Fibroblast of skin of abdomen (primary cell): ENCODE measurements around the gene SLC16A7.

Experiments used
- DNase-seq: peaks from one replicate; pipeline ENCODE4 v3.0.0-alpha.2; 2013

SLC16A7 gene

GRCh38 chr12:59672273-59672672, 76.4 kb downstream of the SLC16A7 start:
- no peak for DNase-seq

- DNase-seq = no peak
These were observed 79.6 kb downstream of the SLC16A7 start for GRCh38 chr12:59675461-59675860.

GRCh38 chr12:59677857-59678256, 82.0 kb downstream of the SLC16A7 start:
- DNase-seq = no peak

- no peak for DNase-seq
These were observed 83.1 kb downstream of the SLC16A7 start for GRCh38 chr12:59678759-59679411.

- peak; percentile 50 for DNase-seq
These were observed 93.9 kb downstream of the SLC16A7 start for GRCh38 chr12:59689776-59690175.

GRCh38 chr12:59695379-59695778, 99.5 kb downstream of the SLC16A7 start:
- peak; percentile 52 for DNase-seq

GRCh38 chr12:59698600-59698999, 102.8 kb downstream of the SLC16A7 start:
- DNase-seq = peak; percentile 82

GRCh38 chr12:59699421-59700152, 103.8 kb downstream of the SLC16A7 start:
- DNase-seq = peak; percentile 91

GRCh38 chr12:59700153-59700450, 104.3 kb downstream of the SLC16A7 start:
- DNase-seq = no peak

GRCh38 chr12:59708064-59708463, 112.2 kb downstream of the SLC16A7 start:
- DNase-seq = peak; percentile 79

GRCh38 chr12:59708484-59708883, 112.7 kb downstream of the SLC16A7 start:
- DNase-seq = peak; percentile 31

GRCh38 chr12:59710004-59710628, 114.3 kb downstream of the SLC16A7 start:
- DNase-seq = no peak

GRCh38 chr12:59710964-59711363, 115.1 kb downstream of the SLC16A7 start:
- no peak for DNase-seq

- no peak for DNase-seq
These were observed 119.6 kb downstream of the SLC16A7 start for GRCh38 chr12:59715434-59715833.

- no peak for DNase-seq
These were observed 120.2 kb downstream of the SLC16A7 start for GRCh38 chr12:59716043-59716442.

- DNase-seq = no peak
These were observed 121.6 kb downstream of the SLC16A7 start for GRCh38 chr12:59717436-59717835.

GRCh38 chr12:59719701-59720100, 123.9 kb downstream of the SLC16A7 start:
- DNase-seq = no peak

- peak; percentile 24 for DNase-seq
These were observed 127.7 kb downstream of the SLC16A7 start for GRCh38 chr12:59723520-59723919.

GRCh38 chr12:59724011-59724695, 128.3 kb downstream of the SLC16A7 start:
- no peak for DNase-seq

- DNase-seq = no peak
These were observed 137.4 kb downstream of the SLC16A7 start for GRCh38 chr12:59733200-59733599.

- DNase-seq = no peak
These were observed 138.5 kb downstream of the SLC16A7 start for GRCh38 chr12:59734371-59734770.

- no peak for DNase-seq
These were observed 139.4 kb downstream of the SLC16A7 start for GRCh38 chr12:59735231-59735630.

GRCh38 chr12:59736359-59736758, 140.5 kb downstream of the SLC16A7 start:
- DNase-seq = no peak
